CD4-positive, alpha-beta T cell treated with Interleukin-10 for 1 hour (primary cell): Measurements from ENCODE around the gene FOXL1.

Source experiments
- DNase-seq: peaks from one replicate; pipeline ENCODE4 v3.0.0-alpha.2; 2020

FOXL1 gene

GRCh38 chr16:86568677-86569623 lies 9.4 kb upstream of the FOXL1 start:
- DNase-seq, result no peak

- DNase-seq, result no peak
Measured at GRCh38 chr16:86569701-86570447, 8.5 kb upstream of the FOXL1 start.

GRCh38 chr16:86570558-86571529 lies 7.5 kb upstream of the FOXL1 start:
- DNase-seq, result no peak

GRCh38 chr16:86571530-86571915 lies 6.8 kb upstream of the FOXL1 start:
- DNase-seq, result no peak

GRCh38 chr16:86572041-86572521 lies 6.3 kb upstream of the FOXL1 start:
- DNase-seq, result no peak

GRCh38 chr16:86572606-86573005 lies 5.7 kb upstream of the FOXL1 start:
- no peak for DNase-seq

GRCh38 chr16:86573215-86573614 lies 5.1 kb upstream of the FOXL1 start:
- no peak for DNase-seq

GRCh38 chr16:86573646-86574508 lies 4.5 kb upstream of the FOXL1 start:
- no peak for DNase-seq

GRCh38 chr16:86574646-86575045 lies 3.7 kb upstream of the FOXL1 start:
- no peak for DNase-seq

GRCh38 chr16:86575095-86575685 lies 3.2 kb upstream of the FOXL1 start:
- DNase-seq, result no peak

GRCh38 chr16:86575754-86576557 lies 2.4 kb upstream of the FOXL1 start:
- DNase-seq, result peak; percentile 34

GRCh38 chr16:86576591-86577313 lies 1.6 kb upstream of the FOXL1 start:
- DNase-seq, result no peak

GRCh38 chr16:86577314-86577971 lies 906 bp upstream of the FOXL1 start:
- no peak for DNase-seq

GRCh38 chr16:86578611-86579267 lies 390 bp downstream of the FOXL1 start:
- DNase-seq, result no peak

- DNase-seq, result no peak
Measured at GRCh38 chr16:86579268-86580062, 1.1 kb downstream of the FOXL1 start.

GRCh38 chr16:86580063-86580790 lies 1.9 kb downstream of the FOXL1 start:
- no peak for DNase-seq

- no peak for DNase-seq
Measured at GRCh38 chr16:86580791-86581170, 2.4 kb downstream of the FOXL1 start.
